ACHN (cell line): ENCODE measurements around the gene GLRA3.

Experiments used
- DNase-seq: peaks from one replicate; pipeline ENCODE4 v3.0.0-alpha.2; 2015
- in situ Hi-C: cut with HindIII; loops from 2 replicates; pipeline ENCODE4 v1.10.0; 2017; ENCODE audit warnings: low sequenced_read_pairs, low pct_ligation_motif_present, low pct_unique_long_range_greater_than_20kb

The GLRA3 gene

DNA sequence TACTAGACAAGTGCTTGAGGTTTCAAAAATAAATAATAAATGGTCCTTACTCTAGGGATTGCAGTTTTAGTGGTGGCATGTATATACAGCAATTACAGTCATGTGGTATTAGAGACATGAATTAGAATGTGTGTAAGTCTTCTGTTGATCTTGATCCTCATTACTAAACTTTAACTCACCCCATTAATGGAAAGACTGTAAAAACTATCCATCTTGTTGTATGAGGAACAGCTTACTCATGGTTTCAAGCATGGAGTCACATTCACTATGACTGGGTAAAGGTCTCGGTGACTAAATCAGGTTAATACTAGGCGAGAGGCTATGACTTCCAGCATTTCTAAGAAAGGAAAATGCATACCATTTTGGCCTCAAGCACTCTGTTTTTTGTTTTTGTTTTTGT is 199.8 kb downstream of the GLRA3 start:
- in situ Hi-C loops, result no loop called here
- no peak for DNase-seq

- in situ Hi-C loops, result no loop called here
- no peak for DNase-seq
Observed at GRCh38 chr4:174628191-174628590, 200.9 kb downstream of the GLRA3 start.

DNA sequence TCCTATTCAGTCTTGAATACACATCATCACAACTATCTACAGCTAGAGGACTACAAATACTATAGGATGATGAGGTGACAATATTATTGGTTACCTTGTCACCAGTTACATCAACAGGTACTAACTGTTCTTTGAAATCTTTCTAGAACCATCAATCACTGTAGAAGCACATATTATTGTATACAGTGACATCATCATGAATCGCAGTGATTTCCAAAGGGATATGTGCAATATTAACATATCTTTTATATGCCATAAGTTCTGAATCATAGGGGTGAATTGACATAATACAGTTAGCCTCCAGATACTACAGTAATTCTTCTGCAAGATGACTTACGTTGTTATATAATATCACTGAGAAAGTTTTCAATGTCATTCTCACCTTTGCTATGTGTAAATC is 201.6 kb downstream of the GLRA3 start:
- in situ Hi-C loops, result no loop called here

DNA sequence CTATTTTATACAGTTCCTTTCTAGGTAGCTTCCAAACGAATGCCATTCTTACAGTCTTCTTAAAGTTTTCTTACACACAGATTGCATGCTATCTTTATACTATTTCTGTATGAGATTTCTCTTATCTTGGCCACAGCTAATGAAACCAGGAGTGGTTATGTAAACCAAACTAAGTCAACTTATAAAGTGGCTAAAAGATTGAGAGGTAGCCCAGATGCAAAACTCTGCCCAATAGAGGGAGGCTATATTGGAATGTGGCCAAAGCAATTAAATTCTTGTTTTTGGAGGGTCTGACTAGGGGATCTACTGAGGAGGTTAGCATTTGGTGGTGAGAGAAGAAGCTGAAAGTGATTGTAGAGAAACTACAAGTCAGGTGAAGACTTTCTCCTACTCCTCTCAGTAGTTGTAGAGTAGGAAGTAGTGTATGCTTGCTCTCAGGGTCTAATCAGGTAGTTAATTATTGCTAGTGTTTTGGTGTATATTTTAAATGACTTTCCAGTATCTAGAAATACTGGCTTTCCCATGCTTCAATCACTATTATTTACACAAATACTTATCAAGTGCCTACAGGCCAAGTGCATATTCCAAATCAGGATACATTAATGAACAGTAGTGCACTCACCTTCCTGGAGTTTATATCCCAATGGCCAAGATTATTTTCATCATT is 202.6 kb downstream of the GLRA3 start:
- in situ Hi-C loops, result no loop called here
- no peak for DNase-seq

More for the DNA sequence above, 201.6 kb downstream of the GLRA3 start:
- no peak for DNase-seq

DNA sequence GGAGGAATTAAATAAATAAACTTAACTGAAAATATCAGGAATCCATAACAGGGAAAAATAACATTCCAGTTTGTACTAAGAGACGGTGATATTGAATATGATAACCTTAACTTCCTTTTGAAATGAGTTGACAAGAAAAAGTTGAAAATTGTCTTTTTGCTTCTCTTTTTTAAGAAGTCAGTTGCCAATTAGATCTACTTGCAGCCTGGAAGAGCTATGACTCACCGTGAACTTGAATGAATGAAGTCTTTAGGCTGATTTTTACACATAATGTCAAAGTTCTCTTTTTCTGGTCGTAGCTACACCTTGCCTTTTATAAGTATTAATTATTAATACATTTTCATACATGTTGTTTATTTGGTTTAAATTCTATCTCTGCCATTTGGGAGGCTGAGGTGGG is 212.4 kb downstream of the GLRA3 start:
- in situ Hi-C loops, result no loop called here
- DNase-seq, result no peak

- no peak for DNase-seq
- in situ Hi-C loops, result no loop called here
Observed at GRCh38 chr4:174613979-174614378, 215.1 kb downstream of the GLRA3 start.

DNA sequence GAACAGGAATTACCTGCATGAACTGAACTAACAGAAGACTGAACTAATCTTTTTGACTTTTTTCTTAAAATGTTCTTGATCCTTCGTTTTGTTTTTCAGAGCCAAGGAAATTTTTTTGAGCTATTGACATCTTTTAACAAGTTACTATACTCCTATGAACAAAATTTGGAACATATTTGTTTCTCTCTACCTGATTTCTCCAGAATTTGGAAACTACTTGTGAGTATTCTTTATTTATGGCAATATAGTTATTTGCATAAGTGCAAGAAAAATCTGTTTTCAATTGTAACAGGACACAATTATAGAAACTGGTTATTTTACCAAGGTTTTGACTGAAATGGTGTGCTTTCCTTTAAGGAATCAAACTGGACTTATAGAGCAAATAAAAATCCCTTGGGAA is 217.3 kb downstream of the GLRA3 start:
- in situ Hi-C loops, result no loop called here

DNA sequence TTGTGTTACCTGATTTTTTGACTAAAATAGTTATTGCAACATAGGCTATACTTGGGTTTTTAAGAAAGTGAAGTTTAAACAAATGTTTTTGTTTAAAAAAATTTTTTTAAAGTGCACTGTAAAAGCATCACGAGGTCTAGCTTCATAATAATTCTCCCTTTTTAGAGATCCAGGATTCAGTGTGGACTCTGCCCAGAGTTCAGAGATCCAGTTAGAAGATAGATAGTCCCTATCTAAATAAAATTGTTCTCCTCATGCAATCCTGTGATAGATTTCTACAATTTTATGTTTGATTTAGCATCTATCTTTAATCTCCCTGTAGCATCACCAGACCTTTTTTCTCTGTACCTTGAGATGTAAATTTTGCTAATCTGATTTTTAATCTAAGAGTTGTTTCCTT is 221.3 kb downstream of the GLRA3 start:
- DNase-seq, result no peak
- in situ Hi-C loops, result no loop called here

More for the DNA sequence above, 217.3 kb downstream of the GLRA3 start:
- DNase-seq, result no peak

GRCh38 chr4:174604198-174604597 is 224.8 kb downstream of the GLRA3 start:
- in situ Hi-C loops, result no loop called here
- no peak for DNase-seq

DNA sequence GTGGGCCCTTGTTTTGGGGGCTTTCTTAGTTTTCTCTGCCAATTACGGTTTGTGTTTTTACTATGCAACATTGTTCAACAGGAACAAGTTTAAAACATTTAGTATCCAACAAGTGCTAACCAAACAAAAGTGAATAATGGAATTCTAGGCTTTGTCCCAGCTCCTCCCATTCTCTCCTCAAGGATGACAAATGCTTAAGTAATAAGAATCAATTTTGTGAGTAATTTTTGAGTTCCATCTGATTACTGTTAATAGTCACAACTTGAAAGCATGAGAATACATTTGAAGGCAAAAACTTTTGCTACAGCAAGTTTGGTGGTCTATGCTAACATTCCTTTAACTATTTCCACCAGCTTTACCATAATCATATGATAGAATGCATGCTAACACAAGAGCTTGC is 228.7 kb downstream of the GLRA3 start:
- in situ Hi-C loops, result no loop called here
- no peak for DNase-seq

DNA sequence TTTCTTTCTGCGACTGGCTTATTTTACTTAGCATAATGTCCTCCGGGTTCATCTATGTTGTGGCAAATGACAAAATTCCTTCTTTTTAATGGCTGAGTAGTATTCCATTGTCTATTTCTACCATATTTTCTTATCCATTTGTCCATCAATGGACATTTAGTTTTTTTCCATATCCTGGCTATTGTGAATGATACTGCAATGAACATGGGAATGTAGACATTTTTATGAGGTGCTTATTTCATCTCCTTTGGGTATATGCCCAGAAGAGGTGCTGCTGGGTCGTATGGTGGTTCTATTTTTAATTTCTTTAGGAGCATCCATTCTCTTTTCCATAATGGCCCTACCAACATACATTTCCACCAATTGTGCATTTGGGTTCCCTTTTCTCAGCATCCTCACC is 230.2 kb downstream of the GLRA3 start:
- in situ Hi-C loops, result no loop called here

DNA sequence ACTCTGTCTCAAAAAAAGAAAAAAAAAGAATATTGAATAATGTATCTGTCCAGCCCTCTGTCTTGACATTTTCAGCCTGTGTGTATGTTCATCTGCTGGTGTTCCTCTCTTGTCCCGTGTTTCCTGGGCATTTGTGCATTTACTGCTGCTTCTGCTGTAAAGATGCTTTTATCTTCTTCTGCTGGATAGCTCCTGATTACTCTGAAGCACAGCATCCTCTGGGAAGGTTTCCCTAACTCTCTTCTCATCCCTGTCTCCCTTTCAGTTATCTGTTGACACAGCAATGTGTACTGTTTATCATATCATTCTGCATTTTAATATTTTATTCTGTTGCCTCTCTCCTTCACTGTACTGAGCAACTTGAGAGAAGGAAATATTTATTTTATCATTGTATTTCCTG is 232.5 kb downstream of the GLRA3 start:
- in situ Hi-C loops, result no loop called here
- DNase-seq, result no peak

More for the DNA sequence above, 230.2 kb downstream of the GLRA3 start:
- no peak for DNase-seq

GRCh38 chr4:174595141-174595929 is 233.7 kb downstream of the GLRA3 start:
- no peak for DNase-seq
- in situ Hi-C loops, result no loop called here

GRCh38 chr4:174593701-174594100 is 235.3 kb downstream of the GLRA3 start:
- no peak for DNase-seq
- in situ Hi-C loops, result no loop called here

- in situ Hi-C loops, result no loop called here
- peak; percentile 19 for DNase-seq
Observed at GRCh38 chr4:174592985-174593335, 236.1 kb downstream of the GLRA3 start.

DNA sequence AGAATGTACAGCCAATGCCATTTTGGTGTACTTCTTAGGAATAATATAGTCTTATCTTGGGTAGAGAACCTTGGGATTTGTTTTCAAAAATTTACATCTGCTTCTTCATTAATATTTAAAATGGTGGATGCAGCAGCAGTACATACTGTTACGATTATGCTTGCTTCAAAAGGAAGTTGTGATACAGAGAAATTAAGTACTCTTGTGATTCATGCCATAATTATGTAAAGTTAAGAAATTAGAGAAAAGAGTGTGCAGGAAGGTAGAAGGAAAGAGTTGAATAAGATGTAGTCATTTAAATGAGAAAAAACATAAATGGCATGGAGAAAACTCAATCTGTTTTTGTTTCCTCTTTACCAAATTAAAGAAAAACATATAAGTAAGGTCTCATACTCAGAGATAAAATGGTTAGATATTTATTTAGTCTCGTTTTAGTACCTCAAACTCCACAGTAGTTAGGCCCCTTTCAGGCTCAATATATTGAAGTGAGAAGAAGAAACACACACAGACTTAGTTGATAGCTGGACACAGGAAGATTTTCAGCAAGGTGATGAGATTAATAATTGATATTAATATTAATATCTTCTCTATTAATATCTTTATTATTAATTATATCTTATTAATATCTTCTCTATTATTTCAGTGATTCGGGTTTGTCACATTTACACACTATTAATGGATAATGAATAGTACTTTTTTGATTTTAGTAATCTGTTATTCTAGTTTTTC is 236.6 kb downstream of the GLRA3 start:
- no peak for DNase-seq
- in situ Hi-C loops, result no loop called here

DNA sequence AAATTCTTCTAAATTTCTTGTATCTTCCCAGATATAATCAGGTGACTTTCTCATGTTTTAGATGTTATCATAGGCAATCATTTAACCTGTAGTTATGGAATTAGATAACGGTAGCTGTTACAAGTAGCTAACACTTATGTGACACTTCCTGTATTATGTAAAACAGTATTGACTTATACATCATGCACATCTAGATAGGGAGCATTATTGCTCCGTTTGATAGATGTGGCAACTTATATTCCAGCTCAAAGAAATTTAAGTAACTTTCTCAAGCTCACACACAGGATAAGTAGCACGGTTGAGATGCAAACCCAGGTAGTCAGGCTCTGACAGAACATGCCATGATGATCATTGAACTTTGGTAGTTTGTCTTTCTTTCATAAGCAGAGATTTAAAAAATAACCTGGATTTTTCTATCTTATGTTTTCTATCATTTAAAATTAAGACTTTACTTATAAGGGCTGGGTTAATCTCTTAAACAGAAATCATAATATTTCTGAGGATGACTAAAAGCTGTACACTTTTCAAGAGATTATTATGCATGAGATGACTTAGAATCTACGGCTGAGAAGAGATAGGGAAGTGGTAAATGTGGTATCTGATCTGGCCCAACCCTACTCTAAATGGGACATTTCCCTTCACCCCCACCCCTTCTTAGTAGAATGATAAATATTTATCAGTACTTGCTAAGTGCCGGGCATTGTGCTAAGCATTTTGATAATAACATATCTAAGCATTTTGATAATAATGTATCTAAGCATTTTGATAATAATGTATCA is 237.6 kb downstream of the GLRA3 start:
- in situ Hi-C loops, result no loop called here
- DNase-seq, result no peak

GRCh38 chr4:174590336-174590735 is 238.7 kb downstream of the GLRA3 start:
- in situ Hi-C loops, result no loop called here
- no peak for DNase-seq
